Epithelial cell of esophagus (primary cell): ENCODE measurements around the gene PLEKHA7.
A peak's percentile ranks its signal among the peaks of the same experiment; 100 is the strongest.

Experiments used
- DNase-seq: peaks from one replicate; pipeline ENCODE4 v3.0.0; 2010; ENCODE audit warnings: low read depth
- H3K4me3 ChIP-seq: 2 replicates; pipeline ENCODE4 v1.5.1; 2011; ENCODE audit warnings: mild to moderate bottlenecking, low read length, control low read depth
- TF ChIP-seq, protein P1 (sequence below): IDR thresholded peaks from 2 replicates; pipeline ENCODE4 v1.5.1; 2011; ENCODE audit warnings: low read depth, mild to moderate bottlenecking, low read length, control low read depth, inconsistent platforms; ENCODE audit not compliant: insufficient read depth; ENCODE audit errors: missing control alignments

PLEKHA7 gene

GRCh38 chr11:16787035-16787742, 227.0 kb downstream of the PLEKHA7 start:
- peak; percentile 41 for DNase-seq
- TF ChIP-seq, protein P1, sequence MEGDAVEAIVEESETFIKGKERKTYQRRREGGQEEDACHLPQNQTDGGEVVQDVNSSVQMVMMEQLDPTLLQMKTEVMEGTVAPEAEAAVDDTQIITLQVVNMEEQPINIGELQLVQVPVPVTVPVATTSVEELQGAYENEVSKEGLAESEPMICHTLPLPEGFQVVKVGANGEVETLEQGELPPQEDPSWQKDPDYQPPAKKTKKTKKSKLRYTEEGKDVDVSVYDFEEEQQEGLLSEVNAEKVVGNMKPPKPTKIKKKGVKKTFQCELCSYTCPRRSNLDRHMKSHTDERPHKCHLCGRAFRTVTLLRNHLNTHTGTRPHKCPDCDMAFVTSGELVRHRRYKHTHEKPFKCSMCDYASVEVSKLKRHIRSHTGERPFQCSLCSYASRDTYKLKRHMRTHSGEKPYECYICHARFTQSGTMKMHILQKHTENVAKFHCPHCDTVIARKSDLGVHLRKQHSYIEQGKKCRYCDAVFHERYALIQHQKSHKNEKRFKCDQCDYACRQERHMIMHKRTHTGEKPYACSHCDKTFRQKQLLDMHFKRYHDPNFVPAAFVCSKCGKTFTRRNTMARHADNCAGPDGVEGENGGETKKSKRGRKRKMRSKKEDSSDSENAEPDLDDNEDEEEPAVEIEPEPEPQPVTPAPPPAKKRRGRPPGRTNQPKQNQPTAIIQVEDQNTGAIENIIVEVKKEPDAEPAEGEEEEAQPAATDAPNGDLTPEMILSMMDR, result no peak
- no peak overlapping the region for H3K4me3 ChIP-seq

DNA sequence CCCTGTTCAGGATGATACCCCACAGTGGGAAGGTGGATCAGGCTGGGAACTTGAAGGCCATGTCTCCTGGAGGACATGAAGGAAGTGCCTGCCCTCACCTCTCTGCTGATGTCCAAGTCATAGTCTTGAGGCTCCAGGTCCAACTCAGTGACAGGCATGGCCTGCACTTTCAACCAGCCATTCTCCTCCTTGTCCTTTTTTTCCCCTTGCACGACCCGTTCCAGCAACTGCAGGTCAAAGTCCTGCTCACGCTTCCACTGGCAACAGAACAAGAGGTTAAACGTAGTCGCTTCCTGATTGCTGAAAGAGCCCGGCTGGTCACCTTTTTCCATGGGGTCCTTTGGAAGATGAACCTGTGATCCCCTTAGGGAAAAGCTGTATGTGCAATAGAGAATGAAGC, 228.1 kb downstream of the PLEKHA7 start:
- no peak overlapping the region for H3K4me3 ChIP-seq
- no peak for DNase-seq
- TF ChIP-seq, protein P1, result no peak

GRCh38 chr11:16785520-16786128, 228.6 kb downstream of the PLEKHA7 start:
- no peak overlapping the region for H3K4me3 ChIP-seq

GRCh38 chr11:16784666-16785065, 229.5 kb downstream of the PLEKHA7 start:
- H3K4me3 ChIP-seq, result no peak overlapping the region
- DNase-seq, result no peak
- TF ChIP-seq, protein P1, result no peak

More at GRCh38 chr11:16785520-16786128, 228.6 kb downstream of the PLEKHA7 start:
- TF ChIP-seq, protein P1, result peak; percentile 96
- peak; percentile 81 for DNase-seq

DNA sequence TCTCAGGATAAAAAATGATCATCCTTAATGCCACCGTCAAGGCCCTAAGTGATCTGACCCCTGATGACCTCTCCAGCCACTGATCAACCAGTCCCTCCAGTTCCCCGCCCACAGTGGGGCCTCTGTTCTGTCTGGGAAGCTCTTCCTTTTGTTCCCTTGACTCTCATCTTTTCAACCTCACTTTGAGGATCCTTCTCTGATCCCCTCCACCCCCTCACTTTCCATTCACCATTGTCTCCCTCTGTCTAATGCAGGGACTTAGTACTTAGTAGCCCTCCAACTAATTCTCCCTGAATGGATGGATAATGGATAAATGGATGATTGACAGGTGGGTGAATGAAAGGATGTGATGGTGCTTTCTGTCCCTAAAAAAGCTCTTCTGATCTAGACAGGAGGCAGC, 230.1 kb downstream of the PLEKHA7 start:
- TF ChIP-seq, protein P1, result no peak
- no peak overlapping the region for H3K4me3 ChIP-seq
- no peak for DNase-seq

- no peak for DNase-seq
- TF ChIP-seq, protein P1, result no peak
- no peak overlapping the region for H3K4me3 ChIP-seq
Measured at GRCh38 chr11:16783321-16783801, 230.9 kb downstream of the PLEKHA7 start.
